HG03135 (cell line): Measurements from ENCODE around the gene PBRM1.

ENCODE experiments used
- ATAC-seq: cut with Tn5 transposase; IDR thresholded peaks from one replicate; pipeline ENCODE4 v1.9.1; 2021; ENCODE audit warnings: mild to moderate bottlenecking, moderate library complexity; ENCODE audit not compliant: unreplicated experiment

Gene PBRM1

GRCh38 chr3:52593103-52593502, 92.6 kb downstream of the PBRM1 start:
- ATAC-seq = no peak

GRCh38 chr3:52574056-52574965, 111.4 kb downstream of the PBRM1 start:
- no peak for ATAC-seq

- no peak for ATAC-seq
Measured at GRCh38 chr3:52572221-52572620, 113.5 kb downstream of the PBRM1 start.

GRCh38 chr3:52570076-52570475, 115.6 kb downstream of the PBRM1 start:
- ATAC-seq = no peak

GRCh38 chr3:52568069-52568468, 117.6 kb downstream of the PBRM1 start:
- no peak for ATAC-seq

- no peak for ATAC-seq
Measured at GRCh38 chr3:52563984-52564383, 121.7 kb downstream of the PBRM1 start.

- no peak for ATAC-seq
Measured at GRCh38 chr3:52561028-52561747, 124.5 kb downstream of the PBRM1 start.

GRCh38 chr3:52558436-52558835, 127.3 kb downstream of the PBRM1 start:
- no peak for ATAC-seq

GRCh38 chr3:52557011-52557960, 128.4 kb downstream of the PBRM1 start:
- ATAC-seq = no peak

GRCh38 chr3:52555056-52555455, 130.7 kb downstream of the PBRM1 start:
- ATAC-seq = no peak

GRCh38 chr3:52554026-52554755, 131.5 kb downstream of the PBRM1 start:
- no peak for ATAC-seq

GRCh38 chr3:52552089-52552488, 133.6 kb downstream of the PBRM1 start:
- ATAC-seq = no peak

GRCh38 chr3:52551118-52551517, 134.6 kb downstream of the PBRM1 start:
- ATAC-seq = no peak

GRCh38 chr3:52547143-52547542, 138.6 kb downstream of the PBRM1 start:
- ATAC-seq = no peak

GRCh38 chr3:52546111-52546901, 139.4 kb downstream of the PBRM1 start:
- ATAC-seq = no peak

GRCh38 chr3:52544937-52545336, 140.8 kb downstream of the PBRM1 start:
- no peak for ATAC-seq

GRCh38 chr3:52541050-52541449, 144.7 kb downstream of the PBRM1 start:
- no peak for ATAC-seq

- ATAC-seq = no peak
Measured at GRCh38 chr3:52539010-52539653, 146.6 kb downstream of the PBRM1 start.
